Hepatocyte (in vitro differentiated cells): ENCODE measurements around the gene COX8C. TPM values are rescaled to one million over a fixed set of nuclear protein-coding genes. Genes with fewer than 3 reads are reported as not detected.

Experiments used
- DNase-seq: peaks from one replicate; pipeline ENCODE4 v3.0.0-alpha.2; 2016; ENCODE audit warnings: low spot score
- H2AFZ ChIP-seq: fragments of 200-600 bp; sonication (generic); 2 replicates; pipeline ENCODE4 v1.6.0; 2016; ENCODE audit warnings: antibody characterized with exemption, mild to moderate bottlenecking
- H3K27ac ChIP-seq: fragments of 200-600 bp; sonication (generic); 2 replicates; pipeline ENCODE4 v1.5.1; 2016; ENCODE audit warnings: mild to moderate bottlenecking
- H3K27me3 ChIP-seq: fragments of 200-600 bp; sonication (generic); 2 replicates; pipeline ENCODE4 v1.6.1; 2016
- H3K36me3 ChIP-seq: fragments of 200-600 bp; sonication (generic); replicated peaks from 2 replicates; pipeline ENCODE4 v1.5.1; 2016; ENCODE audit warnings: low read depth; ENCODE audit not compliant: insufficient read depth
- H3K4me1 ChIP-seq: fragments of 200-600 bp; sonication (generic); 2 replicates; pipeline ENCODE4 v1.5.1; 2016; ENCODE audit warnings: mild to moderate bottlenecking, moderate library complexity; ENCODE audit not compliant: insufficient read depth
- H3K4me2 ChIP-seq: fragments of 200-600 bp; sonication (generic); 2 replicates; pipeline ENCODE4 v1.6.0; 2016
- H3K4me3 ChIP-seq: fragments of 200-600 bp; sonication (generic); 2 replicates; pipeline ENCODE4 v1.5.1; 2016; ENCODE audit warnings: mild to moderate bottlenecking
- H3K79me2 ChIP-seq: fragments of 200-600 bp; sonication (generic); 2 replicates; pipeline ENCODE4 v1.6.0; 2017; ENCODE audit warnings: mild to moderate bottlenecking
- H3K9me2 ChIP-seq: fragments of 200-600 bp; sonication (generic); replicated peaks from 2 replicates; pipeline ENCODE4 v1.6.0; 2017; ENCODE audit warnings: mild to moderate bottlenecking; ENCODE audit not compliant: insufficient read depth
- H3K9me3 ChIP-seq: fragments of 200-600 bp; sonication (generic); 2 replicates; pipeline ENCODE4 v1.5.1; 2016; ENCODE audit warnings: low read depth, mild to moderate bottlenecking
- H4K20me1 ChIP-seq: fragments of 200-600 bp; sonication (generic); 2 replicates; pipeline ENCODE4 v1.6.0; 2016; ENCODE audit warnings: mild to moderate bottlenecking; ENCODE audit not compliant: insufficient read depth, poor library complexity, severe bottlenecking
- CTCF ChIP-seq: fragments of 200-600 bp; sonication (generic); IDR thresholded peaks from 2 replicates; pipeline ENCODE4 v1.5.1; 2016; ENCODE audit warnings: antibody characterized with exemption, mild to moderate bottlenecking; ENCODE audit not compliant: poor library complexity
- EZH2 ChIP-seq: fragments of 200-600 bp; sonication (generic); IDR thresholded peaks from 2 replicates; pipeline ENCODE4 v1.6.1; 2016; ENCODE audit warnings: antibody characterized with exemption, mild to moderate bottlenecking, borderline replicate concordance
- EZH2phosphoT487 ChIP-seq: fragments of 200-600 bp; sonication (generic); IDR thresholded peaks from one replicate; pipeline ENCODE4 v1.6.1; 2018; ENCODE audit warnings: antibody characterized with exemption, mild to moderate bottlenecking, low read depth, moderate library complexity; ENCODE audit not compliant: unreplicated experiment, severe bottlenecking
- WGBS: methylation state at CpG from one replicate; pipeline ENCODE4 v1.1.6; 2016; ENCODE audit warnings: low lambda C conversion rate; ENCODE audit errors: missing lambda C conversion rate; 5-methylcytosine and 5-hydroxymethylcytosine counted together
- polyA plus RNA-seq: library from polyadenylated mRNA; unstranded; fragments of >200 nt; fragmentation: Nextera tagmentation; extraction: Ambion mirVana; gene quantifications from 2 replicates; pipeline ENCODE4 v1.2.1, GENCODE V29; 2016
- total RNA-seq: library from RNA; depleted of rRNA; stranded (reverse); fragments of >200 nt; gene quantifications from 2 replicates; pipeline ENCODE4 v1.2.3, GENCODE V29; 2014

Gene COX8C
- total and polyA plus RNA-seq, 2 experiments from 2014 or later, result not detected

- DNase-seq, result no peak
- no peak overlapping the region for H3K4me2 ChIP-seq
- H3K27ac ChIP-seq, result no peak overlapping the region
- H2AFZ ChIP-seq, result no peak overlapping the region
- no peaks in the 10 kb centered on the region for H3K9me3 ChIP-seq
- no peak for TF ChIP-seq EZH2
- no peak for TF ChIP-seq CTCF
- no peak for TF ChIP-seq EZH2phosphoT487
- H3K4me1 ChIP-seq, result no peaks in the 10 kb centered on the region
- no peaks in the 10 kb centered on the region for H3K36me3 ChIP-seq
- H3K4me3 ChIP-seq, result no peak overlapping the region
- 91% methylated on average over 4 of the region's 4 CpGs for WGBS
- no peaks in the 10 kb centered on the region for H3K27me3 ChIP-seq
- H3K79me2 ChIP-seq, result peaks cover 100% of the 10 kb centered on the region
- H3K9me2 ChIP-seq, result no peaks in the 10 kb centered on the region
- H4K20me1 ChIP-seq, result peaks cover 86% of the 10 kb centered on the region
Measured at GRCh38 chr14:93323600-93324174, 23.3 kb upstream of the COX8C start.

GRCh38 chr14:93326196-93326595 is 20.8 kb upstream of the COX8C start:
- no peak overlapping the region for H3K4me3 ChIP-seq
- H3K9me3 ChIP-seq, result no peaks in the 10 kb centered on the region
- no peak for TF ChIP-seq EZH2
- TF ChIP-seq EZH2phosphoT487, result no peak
- TF ChIP-seq CTCF, result no peak
- H3K27ac ChIP-seq, result no peak overlapping the region
- WGBS, result 100% methylated on average over 5 of the region's 5 CpGs
- H3K4me2 ChIP-seq, result no peak overlapping the region
- no peaks in the 10 kb centered on the region for H3K9me2 ChIP-seq
- H3K27me3 ChIP-seq, result no peaks in the 10 kb centered on the region
- peaks cover 85% of the 10 kb centered on the region for H4K20me1 ChIP-seq
- H3K36me3 ChIP-seq, result no peaks in the 10 kb centered on the region
- no peak for DNase-seq
- H3K79me2 ChIP-seq, result peaks cover 100% of the 10 kb centered on the region
- peaks cover 6% of the 10 kb centered on the region for H3K4me1 ChIP-seq
- H2AFZ ChIP-seq, result no peak overlapping the region

- H3K36me3 ChIP-seq, result no peaks in the 10 kb centered on the region
- H4K20me1 ChIP-seq, result peaks cover 69% of the 10 kb centered on the region
- no peaks in the 10 kb centered on the region for H3K9me2 ChIP-seq
- WGBS, result 92% methylated on average over 6 of the region's 6 CpGs
- no peaks in the 10 kb centered on the region for H3K9me3 ChIP-seq
- peaks cover 6% of the 10 kb centered on the region for H3K4me1 ChIP-seq
- TF ChIP-seq EZH2 (no peak), EZH2phosphoT487 (no peak), CTCF (no peak)
- DNase-seq, result no peak
- no peak overlapping the region for H2AFZ ChIP-seq
- no peak overlapping the region for H3K4me3 ChIP-seq
- H3K4me2 ChIP-seq, result peak overlapping the region; percentile 77
- peaks cover 88% of the 10 kb centered on the region for H3K79me2 ChIP-seq
- no peaks in the 10 kb centered on the region for H3K27me3 ChIP-seq
- no peak overlapping the region for H3K27ac ChIP-seq
Measured at GRCh38 chr14:93328546-93328945, 18.4 kb upstream of the COX8C start.
